ENCODE results near the gene FERMT3.

DNA sequence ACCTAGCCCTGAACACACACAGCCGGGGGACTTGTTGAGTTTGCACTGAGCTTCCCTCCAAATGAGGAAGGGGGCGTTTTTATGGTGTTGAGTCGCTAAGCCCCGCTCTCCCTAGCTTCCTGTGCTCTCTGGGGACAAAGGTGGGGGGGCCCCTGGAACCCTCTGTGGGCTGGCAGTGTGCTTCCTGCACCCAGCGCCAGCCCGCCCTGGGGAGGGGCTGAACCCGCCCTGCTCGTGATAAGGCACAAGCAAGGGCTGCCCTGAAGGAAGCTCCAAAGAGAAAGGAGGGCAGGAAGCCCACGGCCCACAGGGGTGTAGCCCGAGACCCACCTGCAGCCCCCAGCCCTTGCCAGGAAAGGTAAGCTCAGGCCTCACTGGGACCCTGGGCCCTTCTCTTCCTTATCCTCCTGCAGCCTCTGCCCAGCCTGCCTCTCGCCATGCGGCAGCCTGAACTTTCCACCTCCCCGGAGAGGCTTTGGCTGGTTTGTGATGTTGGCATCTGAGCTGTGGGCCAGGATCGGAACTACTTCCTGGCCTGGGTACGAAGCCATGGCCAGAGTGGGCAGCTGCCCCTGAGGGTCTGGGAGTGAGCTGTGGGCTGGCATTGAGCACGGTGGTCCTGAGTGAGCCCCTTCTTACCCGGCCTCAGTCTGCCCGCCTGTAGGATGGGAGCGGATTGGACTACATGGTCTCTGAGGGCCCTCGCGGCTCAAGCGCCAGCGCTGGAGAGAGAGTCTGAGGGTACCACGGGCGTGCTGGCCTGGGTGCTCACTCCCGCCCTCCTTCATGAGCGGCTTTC, at the start of gene FERMT3:
- TF ChIP-seq POLR2A (IDR thresholded peaks at IDR 0.05; ENCODE audit: low read depth, low read length) (peak; percentile 45), CTCF (IDR thresholded peaks at IDR 0.05; ENCODE audit: extremely low read depth in 1 of 2, insufficient read depth in 1 of 2, low read depth in 1 of 2, low read length in 2 of 2) (no peak), JUN (IDR thresholded peaks at IDR 0.05; ENCODE audit: borderline replicate concordance, insufficient read depth, insufficient read length, low read depth) (no peak), POLR2AphosphoS5 (IDR thresholded peaks at IDR 0.05; ENCODE audit: insufficient read depth, low read depth, low read length) (peak; percentile 12), MAX (IDR thresholded peaks at IDR 0.05; ENCODE audit: insufficient read depth, insufficient read length) (no peak), MYC (IDR thresholded peaks at IDR 0.05; ENCODE audit: low read depth, low read length) (no peak), GATA2 (IDR thresholded peaks at IDR 0.05; ENCODE audit: insufficient read depth, insufficient read length, low read depth, low read length) (no peak), EZH2 (IDR thresholded peaks at IDR 0.05; ENCODE audit: borderline replicate concordance, low read depth, low read length, severe bottlenecking) (no peak)

All from endothelial cell of umbilical vein (primary cell).